GM19468 (cell line): ENCODE results near the gene MAGED2.
"Not testable (repeated sequence)": the region's sequence is repeated elsewhere in the genome, so short reads cannot be mapped to it uniquely, and the experiment has no call there.

ENCODE experiments used
- ATAC-seq: cut with Tn5 transposase; IDR thresholded peaks from one replicate; pipeline ENCODE4 v1.9.1; 2021; ENCODE audit warnings: mild to moderate bottlenecking, moderate library complexity, moderate number of reproducible peaks; ENCODE audit not compliant: unreplicated experiment; ENCODE audit errors: extremely low read depth

Gene MAGED2, protein sequence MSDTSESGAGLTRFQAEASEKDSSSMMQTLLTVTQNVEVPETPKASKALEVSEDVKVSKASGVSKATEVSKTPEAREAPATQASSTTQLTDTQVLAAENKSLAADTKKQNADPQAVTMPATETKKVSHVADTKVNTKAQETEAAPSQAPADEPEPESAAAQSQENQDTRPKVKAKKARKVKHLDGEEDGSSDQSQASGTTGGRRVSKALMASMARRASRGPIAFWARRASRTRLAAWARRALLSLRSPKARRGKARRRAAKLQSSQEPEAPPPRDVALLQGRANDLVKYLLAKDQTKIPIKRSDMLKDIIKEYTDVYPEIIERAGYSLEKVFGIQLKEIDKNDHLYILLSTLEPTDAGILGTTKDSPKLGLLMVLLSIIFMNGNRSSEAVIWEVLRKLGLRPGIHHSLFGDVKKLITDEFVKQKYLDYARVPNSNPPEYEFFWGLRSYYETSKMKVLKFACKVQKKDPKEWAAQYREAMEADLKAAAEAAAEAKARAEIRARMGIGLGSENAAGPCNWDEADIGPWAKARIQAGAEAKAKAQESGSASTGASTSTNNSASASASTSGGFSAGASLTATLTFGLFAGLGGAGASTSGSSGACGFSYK

DNA sequence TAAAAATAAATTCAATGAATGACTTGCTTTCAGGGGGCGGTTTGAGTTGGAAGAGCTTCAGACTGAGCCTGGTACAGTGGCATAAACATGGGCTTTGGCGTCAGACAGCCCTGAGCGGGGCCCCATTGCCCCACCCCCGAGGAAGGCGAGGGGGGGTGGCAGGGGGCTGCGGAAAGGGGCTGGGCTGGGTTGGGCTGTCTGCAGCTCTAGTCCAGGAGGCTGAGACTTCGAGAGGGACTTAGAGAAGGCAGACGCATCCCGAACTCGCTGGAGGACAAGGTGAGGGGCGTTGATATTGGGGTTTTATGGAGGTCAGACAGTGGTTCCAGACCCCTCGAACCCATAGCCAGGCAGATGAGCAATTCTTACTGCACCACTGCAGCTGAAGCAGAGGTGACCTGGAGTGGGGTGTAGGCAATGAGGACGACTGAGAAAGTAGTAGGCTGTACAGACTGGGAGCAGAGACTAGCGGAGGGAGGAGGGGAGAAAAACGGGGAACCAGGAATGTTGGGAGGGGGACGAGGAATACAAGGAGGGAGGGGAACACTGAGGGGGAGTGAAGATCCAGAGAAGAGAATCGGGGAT is at the start of gene MAGED2:
Gene MAGED2 (plus strand): TSS at position 222 of the 585 bp plus-strand sequence. CDS start 1,587 bp downstream, outside the sequence.
- no peak for ATAC-seq

DNA sequence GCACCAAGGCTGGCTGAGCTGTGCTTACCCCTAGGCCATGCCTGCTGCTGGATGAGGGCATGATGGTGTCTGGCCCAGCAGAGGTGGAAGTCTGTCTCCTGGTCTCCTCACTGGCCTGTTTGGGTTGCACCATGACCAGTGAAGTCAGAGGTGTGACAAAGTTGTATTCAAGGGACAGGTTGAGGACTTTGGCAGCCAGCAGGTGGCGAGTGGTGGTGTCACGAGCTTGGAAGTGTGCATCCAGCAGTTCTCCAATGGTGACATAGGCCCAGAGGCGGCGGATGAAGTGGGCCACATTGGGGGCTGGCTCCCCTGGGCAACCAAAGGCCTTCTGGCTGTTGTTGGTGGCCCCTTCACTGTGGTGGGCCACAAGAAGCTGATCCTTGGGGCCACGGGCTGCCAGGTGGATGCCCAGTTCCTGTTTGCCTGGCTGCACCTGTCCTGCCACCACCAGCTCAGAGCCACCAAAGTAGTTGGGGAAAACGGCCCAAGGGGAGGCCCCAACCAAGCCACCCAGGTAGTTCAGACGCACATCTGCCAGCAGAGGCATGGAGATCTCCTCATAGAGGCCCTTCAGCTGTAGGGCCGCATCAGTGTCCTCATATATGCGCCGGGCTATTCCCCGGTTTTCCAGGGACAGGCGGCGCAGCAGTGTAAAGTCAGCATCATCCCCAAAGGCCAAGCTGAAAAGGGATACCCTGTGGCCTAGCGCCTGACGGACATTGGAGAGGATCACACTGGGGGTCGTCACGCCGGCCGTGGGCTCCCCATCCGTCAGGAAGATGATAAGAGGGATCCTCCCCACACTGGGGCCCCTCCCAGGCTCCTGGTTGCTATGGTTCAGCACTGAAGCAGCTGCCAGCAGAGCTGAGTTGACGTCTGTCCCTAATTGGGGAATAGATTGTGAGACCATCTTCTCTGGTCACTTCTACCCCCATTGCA is 49.2 kb upstream of the MAGED2 start:
- ATAC-seq: no peak

DNA sequence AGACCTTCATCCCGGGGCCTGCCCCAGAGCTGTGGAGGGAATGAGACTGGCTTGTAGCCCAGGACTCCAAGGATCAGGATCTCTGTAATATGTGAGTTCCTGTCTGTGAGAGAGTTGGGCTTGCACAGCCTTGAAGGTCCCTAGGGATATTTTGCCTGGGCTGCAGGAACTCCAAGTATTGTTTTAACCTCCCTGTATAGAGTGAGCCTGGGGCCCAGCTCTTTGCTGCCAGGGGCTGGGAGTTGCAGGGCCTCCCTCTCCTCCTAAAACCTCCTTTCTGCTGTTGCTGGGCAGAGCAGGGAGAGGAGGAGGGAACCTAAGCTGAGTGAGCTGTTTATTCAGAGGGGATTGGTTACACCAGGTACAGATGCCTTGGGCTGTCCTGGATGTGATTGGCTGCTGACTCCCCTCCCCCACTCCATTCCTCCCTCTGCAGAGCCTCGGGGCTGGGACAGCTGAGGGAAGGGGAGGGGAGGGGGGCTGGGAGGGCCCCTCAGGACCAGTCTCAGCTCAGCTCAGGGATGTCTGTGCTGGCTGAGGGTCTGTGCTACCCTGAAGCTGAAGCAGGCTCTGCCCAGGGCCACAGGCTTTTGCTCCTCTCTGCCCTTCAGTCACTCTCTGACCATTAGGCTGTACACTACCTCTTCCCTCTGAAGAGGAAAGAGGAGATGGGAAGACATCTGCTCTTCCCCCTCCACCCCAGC is 33.0 kb upstream of the MAGED2 start:
- ATAC-seq: not testable (repeated sequence)

DNA sequence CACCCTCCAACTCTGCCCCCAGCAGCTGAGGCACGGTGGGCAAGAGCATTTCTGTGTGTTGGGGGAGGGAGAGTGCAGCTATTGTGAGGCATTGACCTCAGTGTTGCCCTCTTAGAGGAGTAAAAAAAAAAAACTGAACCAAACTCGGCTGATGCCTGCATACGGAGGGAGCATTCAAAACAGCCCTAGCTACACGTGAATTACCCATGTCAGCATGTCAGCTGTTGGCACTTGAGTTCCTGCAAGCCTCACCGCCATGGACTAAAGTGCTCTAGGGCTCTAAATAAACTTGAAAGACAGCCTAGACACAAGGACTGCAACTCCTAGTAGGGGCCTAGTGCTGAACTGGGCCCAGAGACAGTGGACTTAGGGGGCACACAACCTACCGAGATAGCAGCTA is 31.5 kb upstream of the MAGED2 start:
- ATAC-seq: no peak

DNA sequence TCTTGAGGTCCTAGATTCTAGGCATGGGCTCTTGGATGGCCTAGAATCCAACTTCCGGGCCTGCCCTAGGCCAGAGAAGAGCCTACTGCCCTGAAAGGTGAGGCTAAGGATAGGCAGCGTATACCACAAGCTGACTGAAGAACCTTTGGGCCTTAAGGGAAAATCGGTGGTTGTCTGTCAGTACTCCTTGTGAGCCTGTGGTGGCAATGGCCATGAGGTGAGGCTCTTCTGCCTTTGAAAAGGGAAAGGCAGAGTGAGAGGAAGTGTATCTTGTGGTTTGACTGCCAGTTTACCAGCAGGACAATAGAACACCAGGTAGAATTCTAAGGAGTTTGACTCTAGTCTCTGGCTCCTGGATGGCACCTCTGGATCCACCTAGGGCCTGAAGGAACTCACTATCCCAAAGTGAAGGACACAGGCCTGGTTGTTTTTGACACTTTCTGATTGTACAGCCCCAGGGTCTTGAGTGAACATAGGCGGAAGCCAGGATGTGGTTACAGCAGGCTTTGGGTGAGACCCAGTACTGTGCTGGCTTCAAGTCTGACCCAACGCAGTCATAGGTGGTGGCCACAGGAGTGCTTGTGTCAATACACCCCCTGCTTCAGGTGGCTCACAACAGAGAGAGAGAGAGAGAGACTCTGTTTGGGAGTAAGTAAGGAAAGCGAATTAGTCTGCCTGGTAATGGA is 30.4 kb upstream of the MAGED2 start:
- ATAC-seq: no peak

DNA sequence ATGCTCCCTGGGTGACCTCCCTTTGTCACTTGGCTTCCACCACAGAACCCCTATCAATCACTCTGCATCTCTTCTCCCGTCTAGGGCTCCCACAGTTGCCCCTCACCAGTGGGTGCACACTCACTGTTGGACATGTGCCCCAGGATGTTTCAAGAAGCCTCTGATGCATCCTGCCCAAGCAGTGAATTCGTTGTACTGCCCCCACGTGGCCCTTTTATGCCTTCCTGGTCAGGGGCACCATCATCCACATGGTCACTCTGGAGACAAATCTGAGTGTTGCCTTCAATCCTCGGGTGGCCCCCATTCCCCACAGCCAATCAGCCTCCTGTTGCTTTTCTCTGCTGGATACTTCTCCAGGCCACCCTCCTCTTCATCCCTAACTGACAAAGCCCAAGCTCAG is 21.6 kb upstream of the MAGED2 start:
- no peak for ATAC-seq

DNA sequence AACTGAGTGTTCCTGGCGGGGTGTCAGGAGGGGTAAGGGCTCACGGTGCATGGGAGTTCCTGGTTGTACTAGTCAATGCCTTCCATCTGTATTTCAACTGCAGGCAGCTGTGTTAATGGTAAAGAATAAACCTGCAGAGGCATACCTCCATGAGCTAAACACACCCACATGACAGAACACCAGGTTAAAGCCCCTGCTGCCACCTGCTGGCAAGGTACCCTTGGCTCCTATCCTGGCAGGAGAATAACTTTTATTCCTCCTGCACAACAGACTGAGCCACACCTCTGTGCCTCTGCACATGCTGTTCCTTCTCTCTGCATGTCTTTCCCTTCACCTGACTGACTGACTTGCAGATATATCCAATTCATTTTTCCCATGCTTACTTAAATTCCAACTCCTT is 20.6 kb upstream of the MAGED2 start:
- ATAC-seq: no peak

DNA sequence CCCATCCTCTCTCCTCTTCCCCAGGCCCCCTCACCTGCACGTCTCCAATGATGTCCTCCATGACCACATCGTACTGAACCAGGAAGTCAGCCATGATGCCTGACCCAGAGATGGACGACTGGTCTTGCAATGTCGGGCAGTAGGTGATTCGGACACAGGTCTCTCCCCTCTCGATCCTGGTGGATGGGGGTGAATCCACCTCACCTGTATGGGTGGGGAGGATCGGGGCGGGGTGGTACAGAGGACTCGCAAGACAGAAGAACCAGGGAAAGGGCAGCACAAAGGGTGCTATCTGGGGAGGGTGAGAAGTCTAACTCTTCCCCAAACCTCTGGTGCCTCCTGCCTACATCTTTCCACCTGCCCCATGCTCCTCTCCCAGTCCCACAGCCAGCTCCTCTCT is 19.1 kb upstream of the MAGED2 start:
- no peak for ATAC-seq

DNA sequence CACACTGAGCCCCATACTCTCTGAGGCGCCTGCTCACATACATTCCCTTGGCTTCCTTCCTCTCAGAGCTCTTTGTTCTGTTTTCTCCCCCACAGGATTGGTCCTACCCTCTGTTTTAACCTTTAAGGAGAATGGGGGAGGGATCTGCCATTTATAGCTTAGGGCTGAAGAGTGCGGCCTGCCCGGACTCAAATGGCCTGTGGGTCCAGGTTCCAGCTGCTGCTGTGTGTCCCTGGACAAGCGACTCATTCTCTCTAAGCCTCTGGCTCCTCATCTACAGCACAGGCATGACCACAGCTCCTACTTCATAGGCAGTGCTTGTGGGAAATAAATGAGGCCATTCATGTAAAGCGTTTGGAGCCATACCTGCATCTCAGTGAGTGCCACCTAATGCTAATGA is 18.1 kb upstream of the MAGED2 start:
- not testable (repeated sequence) for ATAC-seq

DNA sequence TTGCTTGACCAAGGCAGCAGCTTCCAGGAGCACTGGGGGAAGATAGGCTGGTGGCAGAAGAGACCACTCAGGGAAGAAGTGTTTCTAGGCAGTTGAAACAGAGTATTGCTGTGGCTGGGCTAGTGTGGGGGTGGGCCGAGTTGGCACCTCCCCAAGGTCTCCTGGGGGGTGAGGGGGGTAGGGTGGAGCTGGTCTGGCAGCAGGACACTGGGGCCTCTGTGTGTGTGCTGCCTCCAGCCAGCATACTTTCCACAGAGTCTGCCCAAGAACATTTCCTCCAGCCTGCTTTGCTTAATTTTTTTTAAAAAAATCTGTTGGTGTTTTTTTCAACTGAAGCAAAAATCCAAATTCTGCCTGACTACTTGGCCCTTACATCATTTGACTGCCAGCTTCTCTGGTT is 13.5 kb upstream of the MAGED2 start:
- no peak for ATAC-seq

DNA sequence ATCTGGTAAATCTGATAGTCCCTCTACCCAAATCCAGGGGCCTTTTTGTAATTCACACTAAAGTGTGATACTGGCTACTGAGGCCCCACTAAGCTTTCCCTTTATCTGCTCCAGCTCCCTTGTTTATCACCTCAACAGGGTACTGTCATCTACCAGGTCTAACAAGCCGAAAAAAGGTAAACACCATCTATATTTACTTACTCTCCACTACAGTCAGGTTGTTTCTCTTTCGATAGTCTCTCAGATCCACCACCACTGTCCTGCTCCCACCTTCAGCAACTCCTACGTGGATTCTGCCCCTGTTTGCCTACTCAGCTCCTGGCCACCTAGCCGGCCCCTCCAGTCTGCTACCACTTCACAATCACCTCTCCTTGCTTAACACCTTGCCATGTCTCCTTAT is 12.8 kb upstream of the MAGED2 start:
- no peak for ATAC-seq

DNA sequence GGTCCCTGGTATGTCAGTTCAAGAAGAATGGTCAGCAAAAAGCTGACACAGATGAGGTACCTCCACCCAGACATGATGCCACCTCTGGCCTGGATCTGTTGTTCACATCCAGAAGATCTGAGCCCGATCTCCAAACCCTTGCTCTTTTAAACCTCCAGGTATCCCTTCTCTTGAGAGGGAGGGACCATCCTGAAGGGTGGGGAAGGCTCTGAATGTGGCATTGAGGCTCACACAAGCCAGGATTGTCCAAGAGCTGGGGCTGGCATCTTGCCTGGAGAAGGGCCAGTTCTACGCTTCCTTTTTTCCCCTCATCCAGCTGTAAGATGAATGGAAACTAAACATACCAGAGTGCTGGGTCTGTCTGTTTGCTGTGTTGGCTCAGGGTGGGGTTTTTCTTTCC is 9.4 kb upstream of the MAGED2 start, which contains the start of gene ITIH6:
Gene ITIH6 (minus strand): TSS at position 119 of the 400 bp plus-strand sequence. CDS start 45 bp downstream, at position 74.
- no peak for ATAC-seq

DNA sequence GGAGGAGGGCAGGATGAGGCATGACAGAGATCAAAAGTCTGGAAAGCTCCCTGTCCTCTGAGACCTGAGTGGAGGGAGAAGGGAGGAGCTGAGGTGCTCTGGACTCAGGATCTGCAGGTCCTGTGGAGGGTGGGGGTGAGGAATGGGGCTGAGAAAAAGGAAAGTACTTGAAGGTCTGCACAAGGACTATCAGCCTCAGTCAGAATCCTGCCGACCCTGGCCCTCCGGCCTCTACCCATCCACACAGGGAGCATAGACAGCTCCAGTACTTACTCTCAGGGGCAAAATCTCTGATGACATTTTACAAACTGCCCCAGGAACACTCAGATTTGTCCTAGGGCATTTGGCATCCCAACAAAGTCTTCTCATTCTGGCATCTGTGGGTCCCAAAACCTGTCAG is 8.5 kb upstream of the MAGED2 start:
- no peak for ATAC-seq

DNA sequence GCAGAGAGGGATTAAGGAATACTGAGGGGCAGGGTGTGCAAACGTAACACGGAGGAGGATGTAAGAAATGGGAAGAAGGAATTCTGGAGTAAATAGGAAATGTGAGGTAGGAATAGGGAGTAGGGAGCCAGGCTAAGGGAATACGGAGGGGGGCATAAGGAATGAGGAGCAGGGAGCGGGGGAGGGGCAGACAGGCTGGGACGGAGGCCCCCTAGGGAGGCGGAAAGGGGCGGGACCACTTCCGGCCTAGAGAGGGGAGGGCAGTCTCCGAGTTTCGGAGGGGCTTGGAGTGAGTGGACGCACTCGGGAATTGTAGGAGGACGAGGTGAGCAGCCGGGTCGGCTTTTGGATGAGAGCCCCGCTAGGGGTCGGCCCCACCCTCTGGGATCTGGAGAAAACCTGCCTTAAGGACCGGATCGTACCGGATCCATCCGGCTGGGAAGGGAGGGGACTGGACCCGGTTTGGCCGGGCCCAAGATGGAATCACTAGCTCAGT is 612 bp downstream of the MAGED2 start:
- no peak for ATAC-seq

DNA sequence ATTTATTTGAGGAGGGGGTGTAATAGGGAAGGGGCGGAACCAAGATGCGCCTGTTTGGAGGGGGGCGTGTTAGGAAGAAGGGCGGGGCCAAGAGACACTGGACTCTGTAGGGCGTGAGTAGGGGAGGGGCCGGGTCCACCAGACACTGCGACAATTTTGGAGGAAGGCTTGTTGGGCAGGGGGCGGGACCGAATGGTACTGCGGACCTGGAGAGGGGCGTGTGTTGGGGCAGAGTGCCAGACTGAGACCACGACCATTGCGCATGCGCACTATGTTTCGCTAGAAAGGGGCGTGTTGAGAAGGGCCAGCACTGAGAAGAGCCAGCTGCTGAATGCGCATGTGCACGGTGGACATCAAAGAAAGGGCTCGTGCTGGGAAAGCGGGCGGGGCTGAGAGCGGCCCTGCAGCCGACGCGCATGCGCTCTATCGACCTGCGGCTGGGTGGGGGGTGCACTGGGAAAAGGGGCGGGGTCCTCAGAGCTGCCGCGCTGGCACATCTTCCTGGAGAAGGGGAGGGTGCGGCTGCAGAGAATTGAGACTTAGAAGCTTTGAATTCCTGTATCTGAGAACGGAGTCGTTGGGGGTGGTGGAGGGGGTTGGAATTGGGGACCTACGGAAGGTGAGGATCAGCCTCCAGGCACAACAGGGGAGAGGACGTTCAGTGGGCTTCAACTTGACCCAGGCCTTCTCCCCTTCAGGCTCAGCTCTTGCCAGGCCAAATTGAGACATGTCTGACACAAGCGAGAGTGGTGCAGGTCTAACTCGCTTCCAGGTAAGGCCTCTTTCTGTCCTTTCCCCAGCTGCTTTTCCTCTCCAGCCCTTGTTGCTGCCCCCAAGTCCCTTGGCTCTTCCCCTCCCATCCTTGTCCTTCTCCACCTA is 1.3 kb downstream of the MAGED2 start:
- peak; percentile 59 for ATAC-seq

DNA sequence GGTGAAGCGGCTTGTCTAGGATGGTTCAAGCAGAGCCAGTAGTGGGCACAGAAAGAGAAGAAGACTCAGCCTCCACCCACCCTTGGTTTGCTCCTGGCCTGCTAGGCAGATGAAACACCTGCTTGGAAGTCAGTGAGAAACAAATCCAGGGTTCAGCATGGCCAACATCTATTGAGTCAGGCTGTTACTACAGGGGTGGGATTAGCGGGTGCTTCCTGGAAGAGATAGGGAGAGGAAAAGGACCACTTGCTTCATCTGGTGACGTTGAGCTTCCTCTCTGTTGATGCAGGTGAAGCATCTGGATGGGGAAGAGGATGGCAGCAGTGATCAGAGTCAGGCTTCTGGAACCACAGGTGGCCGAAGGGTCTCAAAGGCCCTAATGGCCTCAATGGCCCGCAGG is 3.0 kb downstream of the MAGED2 start:
- ATAC-seq: no peak

DNA sequence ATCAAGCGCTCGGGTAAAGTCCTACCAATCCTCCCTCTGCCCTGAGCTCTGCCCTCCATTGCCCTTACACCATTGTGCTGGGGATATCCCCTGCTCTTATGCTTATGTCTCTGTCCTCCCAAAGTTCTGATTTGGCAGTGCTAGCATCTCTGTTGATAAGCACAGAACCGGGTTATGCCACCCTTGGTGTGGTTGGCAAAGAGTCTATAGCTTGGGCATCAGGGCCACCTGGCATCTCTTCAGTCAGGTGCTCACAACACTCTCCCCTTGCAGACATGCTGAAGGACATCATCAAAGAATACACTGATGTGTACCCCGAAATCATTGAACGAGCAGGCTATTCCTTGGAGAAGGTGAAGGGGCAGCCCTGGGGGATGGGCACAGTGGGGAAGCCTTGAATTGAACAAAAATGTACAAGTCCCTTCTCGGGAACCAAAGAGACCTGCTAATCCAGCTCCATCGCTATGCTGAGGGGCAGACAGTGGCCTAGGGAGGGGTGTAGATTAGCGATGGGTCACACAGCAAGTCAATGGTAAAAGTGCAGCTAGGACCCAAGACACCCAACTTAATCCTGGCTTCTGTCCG is 3.8 kb downstream of the MAGED2 start:
- ATAC-seq: no peak

DNA sequence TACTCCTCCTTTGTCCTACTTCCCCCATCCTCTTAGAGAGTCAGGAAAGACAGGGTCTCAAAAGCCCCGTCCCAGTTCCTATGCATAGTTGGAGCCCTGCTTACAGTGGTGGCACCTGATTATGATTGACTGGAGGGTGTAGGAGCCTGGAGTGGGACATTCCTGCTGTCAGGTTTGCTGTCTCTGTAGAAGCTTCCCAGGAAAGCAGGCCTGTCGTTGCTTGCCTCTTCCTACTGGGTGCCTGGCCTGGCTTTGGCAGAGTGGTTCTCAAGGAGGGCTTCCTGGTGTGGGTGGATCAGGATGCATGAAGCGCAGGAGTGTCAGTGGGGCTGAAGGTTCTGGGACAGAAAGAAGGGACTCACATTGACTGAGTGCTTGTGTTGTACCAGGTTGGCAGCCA is 4.8 kb downstream of the MAGED2 start:
- ATAC-seq: no peak
